Heart left ventricle (tissue), 16 donors: ENCODE data around the gene SLC6A3. TPM values are rescaled to one million over a fixed set of nuclear protein-coding genes. Genes with fewer than 3 reads are reported as not detected.

Source experiments
- ATAC-seq, 4 donors: fragments of 200-7000 bp; cut with Tn5 transposase; one replicate each; pipeline ENCODE4 v1.9.1; 2020 to 2022; ENCODE audit warnings: moderate library complexity in 4 of 4, mild to moderate bottlenecking in 3 of 4, moderate number of reproducible peaks in 1 of 4
- DNase-seq, 5 donors: peaks; one replicate each; pipeline ENCODE4 v3.0.0-alpha.2; 2020
- H3K27ac ChIP-seq, 12 donors: fragments of 200-600 bp; sonication (generic) in 4 of 12; one replicate each; pipeline versions ENCODE4 v1.5.0 to v1.8.0; 2016 to 2022; ENCODE audit warnings: mild to moderate bottlenecking in 2 of 12
- H3K27me3 ChIP-seq, 9 donors: fragments of 200-600 bp; sonication (generic) in 2 of 9; one replicate each; pipeline versions ENCODE4 v1.5.1 to v1.8.0; 2016 to 2022; ENCODE audit warnings: mild to moderate bottlenecking in 3 of 9
- H3K36me3 ChIP-seq, 9 donors: fragments of 200-600 bp; sonication (generic) in 2 of 9; one replicate each; pipeline versions ENCODE4 v1.5.0 to v1.8.0; 2018 to 2022; ENCODE audit warnings: mild to moderate bottlenecking in 2 of 9
- H3K4me1 ChIP-seq, 12 donors: fragments of 200-600 bp; sonication (generic) in 4 of 12; one replicate each; pipeline versions ENCODE4 v1.5.0 to v1.8.0; 2016 to 2022; ENCODE audit warnings: mild to moderate bottlenecking in 3 of 12
- H3K4me3 ChIP-seq, 12 donors: fragments of 200-600 bp; sonication (generic) in 4 of 12; one replicate each; pipeline versions ENCODE4 v1.5.0 to v1.8.0; 2017 to 2022; ENCODE audit warnings: mild to moderate bottlenecking in 9 of 12, moderate library complexity in 4 of 12
- H3K9me3 ChIP-seq, 12 donors: fragments of 200-600 bp; sonication (generic) in 4 of 12; one replicate each; pipeline versions ENCODE4 v1.5.0 to v1.8.0; 2016 to 2022; ENCODE audit warnings: mild to moderate bottlenecking in 1 of 12
- POLR2A ChIP-seq, 2 donors: fragments of 450-650 bp; IDR thresholded peaks; one replicate each; pipeline ENCODE4 v1.6.1; 2017; ENCODE audit warnings: antibody characterized with exemption in 2 of 2, mild to moderate bottlenecking in 2 of 2, moderate library complexity in 2 of 2
- WGBS, 4 donors: extraction: QIAGEN DNeasy Blood & Tissue Kit in 2 of 4; methylation state at CpG; one replicate each; pipeline versions ENCODE4 v1.1.5 to v1.1.7; 2013 to 2018; 5-methylcytosine and 5-hydroxymethylcytosine counted together
- intact Hi-C, 10 donors: fragments of 100-400 bp; cut with DNase I; formaldehyde crosslinking; loops; one replicate each; pipeline versions ENCODE4 v1.11.1 to v1.14.2; 2022
- polyA plus RNA-seq, 2 donors: library from polyadenylated mRNA; stranded (reverse); fragments of 200-250 nt; gene quantifications; one replicate each; pipeline ENCODE4 v1.2.3, GENCODE V29; 2013
- total RNA-seq, 9 donors: library from RNA; depleted of rRNA in 2 of 9; stranded (reverse); fragments of >200 nt in 2 of 9; fragmentation: NEBNext Ultra II Directional in 3 of 9; extraction: Animal tissue kit (Norgen Biotek cat#: 25700) in 3 of 9; gene quantifications; one replicate each; pipeline versions ENCODE4 v1.1.0 to v1.2.4, GENCODE V29; 2016 to 2023
- TF ChIP-seq, protein P1 (sequence below), 12 donors: fragments of 200-600 bp; sonication (generic) in 4 of 12; IDR thresholded peaks; one replicate each; pipeline versions ENCODE4 v1.5.0 to v1.8.0; 2018 to 2022; ENCODE audit warnings: antibody characterized with exemption in 12 of 12, mild to moderate bottlenecking in 5 of 12
- donor health status: ischemic (EF 13 %, LVEDD 7.1; RV severe dilation, severe dysfunction).
- donor health status: healthy with polysubstance abuse.
- donor health status: DM: no; HTN: yes; CAD: no.
- donor health status: DM: no; HTN: no; CAD: no.
- donor health status: ischemic (EF 25% LVEDD 6.9; RV normal size, moderate dysfunction).
- donor health status: ischemic (EF 25% LVEDD 5.7; RV mildly dilated, moderate dysfunction).
- donor health status: healthy.
- donor health status: DM: yes; HTN: yes; CAD: no.
- donor health status: ischemic (EF 35%, LVEDD 5.7; RV mildly dilated, moderate dysfunction).
- donor health status: nonischemic (EF 11% LVEDD 7.7; RV severe dilation, severe dysfunction).
- donor health status: DM: yes; HTN: yes; CAD: no.
- donor health status: PGD.
- donor health status: ischemic (EF 29% LVEDD 5.4; RV normal size, mild dysfunction).
- donor health status: nonischemic (EF 23%, LVEDD 6.1; RV moderate dilation, normal function).

Gene SLC6A3
- total and polyA plus RNA-seq, 11 donors, result 0.06 to 0.29 (median 0.11) TPM; not detected in 7

DNA sequence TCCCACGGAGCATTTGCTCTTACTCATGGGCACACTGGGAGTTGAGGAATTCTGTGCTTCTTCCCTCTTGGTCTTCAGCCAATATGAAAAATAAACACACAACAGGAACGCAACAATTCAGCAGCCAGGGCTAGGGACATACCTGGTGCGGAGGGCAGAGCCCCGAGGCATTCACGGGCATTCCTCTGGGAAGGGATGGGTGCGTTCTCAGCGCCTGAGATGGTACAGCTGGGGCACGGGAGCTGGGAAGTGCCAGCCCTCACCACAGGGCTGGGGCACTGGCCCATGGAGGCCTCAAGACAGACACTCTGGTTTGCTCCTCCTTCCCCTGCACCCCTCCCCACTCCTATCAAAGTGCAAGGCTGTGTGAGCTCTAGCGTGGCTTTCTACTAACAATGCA, 2.1 kb downstream of the SLC6A3 start:
- Histone ChIP-seq H3K36me3 (no peaks in the 10 kb centered on the region), H3K27me3 (peaks cover 24 to 93% (median 71%) of the 10 kb centered on the region in 9 donors), H3K9me3 (peaks cover 0 to 8% (median 0%) of the 10 kb centered on the region in 12 donors), H3K27ac (no peak overlapping the region), H3K4me1 (peaks cover 0 to 16% (median 5%) of the 10 kb centered on the region in 12 donors), H3K4me3 (no peak overlapping the region)
- no peak for ATAC-seq
- TF ChIP-seq, protein P1, sequence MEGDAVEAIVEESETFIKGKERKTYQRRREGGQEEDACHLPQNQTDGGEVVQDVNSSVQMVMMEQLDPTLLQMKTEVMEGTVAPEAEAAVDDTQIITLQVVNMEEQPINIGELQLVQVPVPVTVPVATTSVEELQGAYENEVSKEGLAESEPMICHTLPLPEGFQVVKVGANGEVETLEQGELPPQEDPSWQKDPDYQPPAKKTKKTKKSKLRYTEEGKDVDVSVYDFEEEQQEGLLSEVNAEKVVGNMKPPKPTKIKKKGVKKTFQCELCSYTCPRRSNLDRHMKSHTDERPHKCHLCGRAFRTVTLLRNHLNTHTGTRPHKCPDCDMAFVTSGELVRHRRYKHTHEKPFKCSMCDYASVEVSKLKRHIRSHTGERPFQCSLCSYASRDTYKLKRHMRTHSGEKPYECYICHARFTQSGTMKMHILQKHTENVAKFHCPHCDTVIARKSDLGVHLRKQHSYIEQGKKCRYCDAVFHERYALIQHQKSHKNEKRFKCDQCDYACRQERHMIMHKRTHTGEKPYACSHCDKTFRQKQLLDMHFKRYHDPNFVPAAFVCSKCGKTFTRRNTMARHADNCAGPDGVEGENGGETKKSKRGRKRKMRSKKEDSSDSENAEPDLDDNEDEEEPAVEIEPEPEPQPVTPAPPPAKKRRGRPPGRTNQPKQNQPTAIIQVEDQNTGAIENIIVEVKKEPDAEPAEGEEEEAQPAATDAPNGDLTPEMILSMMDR (IDR thresholded peaks at IDR 0.05), result no peak
- no peak for TF ChIP-seq POLR2A (IDR thresholded peaks at IDR 0.05)
- WGBS, 4 donors, result 69 to 78% (median 73%) methylated on average over 9 of the region's 9 CpGs
- intact Hi-C loops, result no loop called here
- no peak for DNase-seq

DNA sequence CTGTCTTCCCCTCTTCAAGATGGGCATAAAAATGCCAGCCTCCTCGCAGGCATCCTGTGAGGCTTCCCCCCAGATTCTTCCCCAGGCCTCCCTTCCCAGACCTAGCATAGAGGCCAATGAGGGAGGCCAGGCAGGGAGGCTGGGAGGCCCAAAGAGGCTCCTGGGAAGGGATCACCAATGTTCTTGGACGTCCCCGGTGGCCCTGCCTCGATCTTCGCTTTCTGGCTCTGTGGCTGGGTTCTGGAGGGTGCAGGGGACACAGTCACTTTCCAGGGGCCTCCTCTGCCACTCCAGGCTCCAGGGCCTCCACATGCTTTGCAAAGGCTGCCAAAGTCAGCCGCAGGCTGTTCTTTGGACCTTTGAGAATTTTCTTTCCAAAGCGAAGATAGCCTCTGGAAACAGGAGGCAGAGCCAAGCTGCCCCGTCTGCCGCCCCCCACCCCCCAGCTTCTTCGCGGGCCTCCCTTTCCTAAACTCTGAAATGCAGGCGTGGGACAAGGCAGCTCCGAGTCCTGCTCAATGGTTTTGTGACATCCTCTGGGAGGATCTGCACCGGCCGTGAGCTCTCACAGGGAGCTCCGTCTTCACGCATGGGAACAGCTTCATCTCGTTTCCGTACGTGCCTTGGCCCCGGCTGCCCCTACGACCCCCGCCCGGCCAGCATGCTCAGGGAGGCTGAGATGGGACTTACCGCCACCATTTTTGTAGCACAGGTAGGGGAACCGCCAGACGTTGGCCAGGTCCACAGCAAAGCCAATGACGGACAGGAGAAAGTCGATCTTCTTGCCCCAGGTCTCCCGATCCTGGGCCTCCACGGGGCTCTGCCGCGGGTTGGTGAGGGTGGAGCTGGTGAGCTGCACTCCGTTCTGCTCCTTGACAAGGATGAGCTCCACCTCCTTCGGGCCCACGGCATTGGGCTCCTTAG, 2.8 kb downstream of the SLC6A3 start:
- no peaks in the 10 kb centered on the region for H3K36me3 ChIP-seq
- peaks cover 0 to 8% (median 0%) of the 10 kb centered on the region in 12 donors for H3K9me3 ChIP-seq
- TF ChIP-seq POLR2A (IDR thresholded peaks at IDR 0.05), result no peak
- TF ChIP-seq, protein P1 (IDR thresholded peaks at IDR 0.05), result no peak
- peaks cover 0 to 16% (median 5%) of the 10 kb centered on the region in 12 donors for H3K4me1 ChIP-seq
- WGBS, 4 donors, result 65 to 72% (median 70%) methylated on average over 32 to 36 of the region's 36 CpGs
- intact Hi-C loops, result no loop called here
- ATAC-seq (no peak), DNase-seq (no peak)
- peaks cover 24 to 92% (median 65%) of the 10 kb centered on the region in 9 donors for H3K27me3 ChIP-seq
- no peak overlapping the region for H3K4me3 ChIP-seq
- H3K27ac ChIP-seq, result no peak overlapping the region

DNA sequence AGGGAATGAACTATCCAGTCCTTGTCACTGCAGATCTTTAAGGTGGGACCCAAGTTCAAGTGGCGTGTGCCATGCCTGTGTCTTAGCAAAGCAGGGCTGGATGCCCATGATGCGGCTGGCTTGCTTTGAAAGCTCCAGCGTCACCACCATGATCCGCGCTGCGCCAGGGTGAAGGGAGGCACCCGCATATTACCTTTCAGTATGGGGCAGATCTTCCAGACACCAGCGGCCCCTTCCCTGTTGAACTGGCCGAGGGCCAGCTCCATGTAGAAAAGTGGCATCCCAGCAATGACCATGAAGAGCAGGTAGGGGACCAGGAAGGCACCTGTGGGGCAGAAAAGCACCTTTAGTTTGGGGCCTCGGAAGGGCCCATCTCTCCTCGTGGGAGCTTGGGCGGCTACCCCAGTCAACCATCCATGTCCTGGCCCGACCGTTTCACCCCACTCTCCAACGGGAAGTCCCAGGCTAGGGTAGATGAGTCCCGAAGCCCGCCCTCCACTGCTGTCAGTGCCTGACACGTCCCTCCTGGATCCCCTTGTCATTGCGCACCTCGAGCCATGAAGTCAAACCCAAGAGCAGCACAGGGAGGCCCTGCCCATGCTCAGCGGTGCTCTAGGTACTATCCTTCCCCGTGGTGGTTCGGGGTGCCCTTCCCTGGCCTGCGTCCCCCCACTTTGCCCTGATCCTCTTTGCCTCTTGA, 3.9 kb downstream of the SLC6A3 start:
- Histone ChIP-seq H3K36me3 (no peaks in the 10 kb centered on the region), H3K4me3 (no peak overlapping the region), H3K27ac (no peak overlapping the region), H3K9me3 (peaks cover 0 to 8% (median 0%) of the 10 kb centered on the region in 12 donors), H3K27me3 (peaks cover 24 to 80% (median 54%) of the 10 kb centered on the region in 9 donors), H3K4me1 (peaks cover 0 to 16% (median 5%) of the 10 kb centered on the region in 12 donors)
- no peak for TF ChIP-seq POLR2A (IDR thresholded peaks at IDR 0.05)
- TF ChIP-seq, protein P1 (IDR thresholded peaks at IDR 0.05), result no peak
- intact Hi-C loops, result no loop called here
- ATAC-seq, result no peak
- WGBS, 4 donors, result 88 to 90% (median 89%) methylated on average over 16 to 24 of the region's 24 CpGs
- no peak for DNase-seq

DNA sequence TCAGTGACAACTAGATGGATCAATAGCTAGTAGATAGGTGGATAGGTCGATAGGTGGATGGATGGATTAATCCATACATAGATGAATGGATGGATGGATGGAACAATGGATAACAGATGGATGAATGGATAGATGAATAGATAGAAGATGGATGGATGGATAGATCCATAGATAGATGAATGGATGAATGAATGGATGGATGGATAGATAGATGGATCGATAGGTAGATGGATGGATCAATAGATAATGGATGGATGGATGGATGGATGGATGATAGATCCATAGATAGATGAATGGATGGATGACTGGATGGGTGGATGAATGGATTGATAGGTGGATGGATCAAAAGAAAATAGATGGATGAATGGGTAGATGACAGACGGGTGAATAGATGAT, 5.1 kb downstream of the SLC6A3 start:
- no peak for DNase-seq
- TF ChIP-seq POLR2A (IDR thresholded peaks at IDR 0.05), result no peak
- TF ChIP-seq, protein P1 (IDR thresholded peaks at IDR 0.05), result no peak
- 82 to 89% (median 83%) methylated on average over 3 of the region's 3 CpGs for WGBS, 4 donors
- Histone ChIP-seq H3K27me3 (peaks cover 24 to 68% (median 41%) of the 10 kb centered on the region in 9 donors), H3K4me1 (peaks cover 0 to 8% (median 4%) of the 10 kb centered on the region in 12 donors), H3K27ac (no peak overlapping the region), H3K9me3 (peaks cover 0 to 8% (median 0%) of the 10 kb centered on the region in 12 donors), H3K36me3 (no peaks in the 10 kb centered on the region), H3K4me3 (no peak overlapping the region)
- intact Hi-C loops, result no loop called here
- no peak for ATAC-seq
